ENCODE data around the gene MRS2. TPM values are rescaled to one million over a fixed set of nuclear protein-coding genes. Genes with fewer than 3 reads are reported as not detected.
A peak's percentile ranks its signal among the peaks of the same experiment; 100 is the strongest.

The MRS2 gene, protein sequence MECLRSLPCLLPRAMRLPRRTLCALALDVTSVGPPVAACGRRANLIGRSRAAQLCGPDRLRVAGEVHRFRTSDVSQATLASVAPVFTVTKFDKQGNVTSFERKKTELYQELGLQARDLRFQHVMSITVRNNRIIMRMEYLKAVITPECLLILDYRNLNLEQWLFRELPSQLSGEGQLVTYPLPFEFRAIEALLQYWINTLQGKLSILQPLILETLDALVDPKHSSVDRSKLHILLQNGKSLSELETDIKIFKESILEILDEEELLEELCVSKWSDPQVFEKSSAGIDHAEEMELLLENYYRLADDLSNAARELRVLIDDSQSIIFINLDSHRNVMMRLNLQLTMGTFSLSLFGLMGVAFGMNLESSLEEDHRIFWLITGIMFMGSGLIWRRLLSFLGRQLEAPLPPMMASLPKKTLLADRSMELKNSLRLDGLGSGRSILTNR
- total RNA-seq, result 17.0 TPM
- 15.3 TPM for polyA plus RNA-seq
- long read RNA-seq, donor 1, partial matches to known transcripts, result 0 of 1 reads
- long read RNA-seq, donor 1, other reads (novel, unspliced or antisense), result 0 of 1 reads
- long read RNA-seq, donor 2, result 0 reads
- long read RNA-seq, donor 3, transcript MRS2-203 (11 exons, 3,313 nt), result major isoform, 11 of 11 reads
- long read RNA-seq, donor 3, partial matches to known transcripts, result 0 of 11 reads
- long read RNA-seq, donor 3, other reads (novel, unspliced or antisense), result 0 of 11 reads
- long read RNA-seq, donor 4, partial matches to known transcripts, result 0 of 3 reads
- long read RNA-seq, donor 4, other reads (novel, unspliced or antisense), result 0 of 3 reads
- long read RNA-seq, donor 5, transcript MRS2-203 (11 exons, 3,313 nt), result major isoform, 9 of 14 reads
- long read RNA-seq, donor 5, partial matches to known transcripts, result 5 of 14 reads
- long read RNA-seq, donor 5, other reads (novel, unspliced or antisense), result 0 of 14 reads
- long read RNA-seq, donor 6, partial matches to known transcripts, result 0 of 2 reads
- long read RNA-seq, donor 6, other reads (novel, unspliced or antisense), result 0 of 2 reads
- long read RNA-seq, donor 7, partial matches to known transcripts, result 0 of 4 reads
- long read RNA-seq, donor 7, other reads (novel, unspliced or antisense), result 0 of 4 reads
- long read RNA-seq, donor 8, partial matches to known transcripts, result 0 of 2 reads
- long read RNA-seq, donor 8, other reads (novel, unspliced or antisense), result 0 of 2 reads
- long read RNA-seq, donor 9, partial matches to known transcripts, result 0 of 2 reads
- long read RNA-seq, donor 9, other reads (novel, unspliced or antisense), result 0 of 2 reads
- long read RNA-seq, donor 10, partial matches to known transcripts, result 0 of 3 reads
- long read RNA-seq, donor 10, other reads (novel, unspliced or antisense), result 0 of 3 reads

DNA sequence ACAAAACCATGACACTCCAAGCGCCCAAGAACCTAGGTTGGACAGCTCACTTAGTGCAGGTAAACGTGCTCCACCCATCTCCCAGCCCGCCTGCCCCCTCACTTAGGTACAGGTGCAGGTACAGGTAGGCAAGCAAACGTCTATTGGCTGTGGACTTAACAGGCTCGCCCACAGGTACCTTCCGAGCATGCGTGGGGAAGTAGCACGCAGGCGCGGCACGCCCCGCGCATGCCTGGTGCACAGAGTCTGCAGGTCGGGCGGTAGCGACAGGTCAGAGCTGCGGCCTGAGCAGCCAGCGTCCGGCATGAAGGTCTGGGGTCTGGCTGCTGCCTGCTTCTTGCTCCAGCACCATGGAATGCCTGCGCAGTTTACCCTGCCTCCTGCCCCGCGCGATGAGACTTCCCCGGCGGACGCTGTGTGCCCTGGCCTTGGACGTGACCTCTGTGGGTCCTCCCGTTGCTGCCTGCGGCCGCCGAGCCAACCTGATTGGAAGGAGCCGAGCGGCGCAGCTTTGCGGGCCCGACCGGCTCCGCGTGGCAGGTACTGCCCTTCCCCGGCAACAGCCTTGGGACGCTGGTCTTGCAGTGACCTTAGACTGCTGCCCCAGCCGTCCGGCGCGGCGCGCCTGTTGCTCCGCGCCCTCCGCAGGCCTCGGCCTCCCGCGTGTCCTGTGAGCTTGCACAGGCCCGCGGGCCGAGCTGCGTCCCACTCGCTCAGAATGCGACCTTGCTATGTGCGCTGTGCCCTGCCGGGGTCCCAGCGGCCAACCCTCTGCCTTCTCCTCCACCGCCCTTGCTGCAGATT lies at the start of gene MRS2:
Gene MRS2 (plus strand): TSS at position 240 of the 804 bp plus-strand sequence. CDS start 111 bp downstream, at position 351.
- DNase-seq (ENCODE audit: low read depth in 6 of 9, low spot score in 9 of 9), result peak; percentile 40 to 82 (median 62)
- H3K4me1 ChIP-seq (ENCODE audit: control insufficient read depth in 2 of 2, insufficient read depth in 2 of 2, low read length in 2 of 2), result peaks cover 9 to 10% of the 10 kb centered on the region in 2 donors
- H3K27me3 ChIP-seq (ENCODE audit: control insufficient read depth in 2 of 2, insufficient read depth in 1 of 2, low read length in 1 of 2), result peaks cover 5 to 37% of the 10 kb centered on the region in 2 donors
- H3K9me3 ChIP-seq (ENCODE audit: control insufficient read depth in 2 of 2, insufficient read depth in 1 of 2, low read length in 1 of 2), result no peaks in the 10 kb centered on the region
- under 1% methylated on average over 63 of the region's 63 CpGs for WGBS
- peaks cover 0 to 10% of the 10 kb centered on the region in 2 donors for H3K36me3 ChIP-seq (ENCODE audit: control insufficient read depth in 2 of 2, insufficient read depth in 2 of 2, low read length in 1 of 2)
- H3K4me3 ChIP-seq (ENCODE audit: low read length in 2 of 2), result peak within 1 kb of the TSS; percentile 91 to 97
- peak within 1 kb of the TSS in 1 of 2 donors; percentile 18 for H3K27ac ChIP-seq (ENCODE audit: low read depth in 1 of 2, low read length in 1 of 2)

DNA sequence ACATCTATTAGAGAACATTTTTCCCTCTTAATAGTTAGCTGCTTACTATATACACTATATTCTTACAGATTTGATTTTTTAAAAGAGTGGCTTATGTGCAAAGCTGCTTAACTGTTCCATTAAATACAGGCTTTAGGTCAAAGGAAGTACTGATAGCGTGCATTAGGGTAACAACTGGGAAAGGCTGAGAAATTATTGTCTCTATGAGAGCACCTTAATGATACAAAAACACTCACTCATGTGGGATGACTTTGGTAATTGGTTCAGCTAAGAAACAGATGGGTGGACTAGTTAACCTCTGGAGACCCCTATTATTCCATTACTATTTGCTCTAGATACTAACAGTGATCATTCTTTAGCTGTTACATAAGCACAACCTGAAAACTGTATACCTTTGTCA lies 48.9 kb upstream of the MRS2 start:
- Histone ChIP-seq H3K9me3 (ENCODE audit: control insufficient read depth in 2 of 2, insufficient read depth in 1 of 2, low read length in 1 of 2) (peaks cover 0 to 6% of the 10 kb centered on the region in 2 donors), H3K27me3 (ENCODE audit: control insufficient read depth in 2 of 2, insufficient read depth in 1 of 2, low read length in 1 of 2) (peaks cover 22 to 33% of the 10 kb centered on the region in 2 donors), H3K4me3 (ENCODE audit: low read length in 2 of 2) (no peak overlapping the region), H3K36me3 (ENCODE audit: control insufficient read depth in 2 of 2, insufficient read depth in 2 of 2, low read length in 1 of 2) (no peaks in the 10 kb centered on the region), H3K27ac (ENCODE audit: low read depth in 1 of 2, low read length in 1 of 2) (no peak overlapping the region), H3K4me1 (ENCODE audit: control insufficient read depth in 2 of 2, insufficient read depth in 2 of 2, low read length in 2 of 2) (peaks cover 0 to 9% of the 10 kb centered on the region in 2 donors)
- WGBS, result 95% methylated on average over 1 of the region's 1 CpG
- DNase-seq (ENCODE audit: low read depth in 6 of 9, low spot score in 9 of 9), result no peak

DNA sequence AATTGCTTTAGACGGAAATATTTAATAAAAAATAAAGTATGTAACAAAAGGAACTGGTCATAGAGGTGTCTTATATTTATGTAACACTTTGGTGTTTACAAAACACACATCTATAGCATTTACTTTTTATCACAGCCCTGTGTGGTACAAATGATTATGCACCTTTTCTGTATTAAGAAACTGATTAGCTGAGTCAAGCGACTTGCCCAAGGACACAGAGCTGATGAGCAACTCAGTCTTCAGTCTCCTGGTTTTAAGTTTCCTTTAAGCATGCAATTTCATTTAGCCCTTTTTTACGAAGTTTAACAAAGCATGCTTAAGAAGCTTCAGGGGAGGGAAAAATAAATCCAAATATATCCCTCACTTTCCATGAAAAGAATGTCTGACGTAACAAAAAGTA lies 47.3 kb upstream of the MRS2 start:
- WGBS, result 91% methylated on average over 4 of the region's 4 CpGs

DNA sequence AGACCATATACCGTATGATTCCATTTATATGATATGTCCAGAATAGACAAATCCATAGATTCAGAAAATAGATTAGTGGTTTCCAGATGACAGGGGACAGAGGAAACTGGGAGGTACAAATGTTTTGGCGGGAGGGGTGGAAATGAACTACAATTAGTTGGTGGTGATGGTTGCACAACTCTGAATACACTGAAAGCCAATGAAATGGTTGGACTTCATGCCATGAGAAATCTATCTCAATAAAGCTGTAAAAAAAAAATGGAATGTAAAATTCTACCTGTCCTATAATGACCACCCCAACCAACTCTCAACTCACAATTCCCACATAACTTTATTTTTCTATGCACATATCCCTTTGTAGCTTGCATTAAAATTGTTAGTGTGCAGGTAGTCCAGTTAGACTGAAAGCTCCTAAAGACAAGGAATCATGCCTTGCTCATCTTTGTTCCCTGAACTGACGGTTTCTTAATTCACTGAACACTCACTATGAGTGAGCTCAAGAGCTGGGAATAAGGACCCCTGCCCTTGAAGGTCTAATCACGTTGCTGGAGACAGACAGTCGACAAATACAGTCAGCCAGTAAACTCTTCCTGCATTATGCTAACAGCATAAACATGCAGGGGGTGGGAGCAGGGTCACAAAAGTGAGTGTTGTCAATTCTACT lies 46.3 kb upstream of the MRS2 start:
- peaks cover 5 to 17% of the 10 kb centered on the region in 2 donors for H3K4me1 ChIP-seq (ENCODE audit: control insufficient read depth in 2 of 2, insufficient read depth in 2 of 2, low read length in 2 of 2)
- DNase-seq (ENCODE audit: low read depth in 6 of 9, low spot score in 9 of 9), result no peak
- 93% methylated on average over 5 of the region's 5 CpGs for WGBS
- no peaks in the 10 kb centered on the region for H3K36me3 ChIP-seq (ENCODE audit: control insufficient read depth in 2 of 2, insufficient read depth in 2 of 2, low read length in 1 of 2)
- no peak overlapping the region for H3K27ac ChIP-seq (ENCODE audit: low read depth in 1 of 2, low read length in 1 of 2)
- H3K9me3 ChIP-seq (ENCODE audit: control insufficient read depth in 2 of 2, insufficient read depth in 1 of 2, low read length in 1 of 2), result peaks cover 0 to 13% of the 10 kb centered on the region in 2 donors
- H3K4me3 ChIP-seq (ENCODE audit: low read length in 2 of 2), result no peak overlapping the region
- peaks cover 25 to 39% of the 10 kb centered on the region in 2 donors for H3K27me3 ChIP-seq (ENCODE audit: control insufficient read depth in 2 of 2, insufficient read depth in 1 of 2, low read length in 1 of 2)

More for the DNA sequence above, 47.3 kb upstream of the MRS2 start:
- DNase-seq (ENCODE audit: low read depth in 6 of 9, low spot score in 9 of 9), result no peak
- H3K27me3 ChIP-seq (ENCODE audit: control insufficient read depth in 2 of 2, insufficient read depth in 1 of 2, low read length in 1 of 2), result peaks cover 25 to 42% of the 10 kb centered on the region in 2 donors
- no peak overlapping the region for H3K27ac ChIP-seq (ENCODE audit: low read depth in 1 of 2, low read length in 1 of 2)
- peaks cover 0 to 13% of the 10 kb centered on the region in 2 donors for H3K9me3 ChIP-seq (ENCODE audit: control insufficient read depth in 2 of 2, insufficient read depth in 1 of 2, low read length in 1 of 2)
- peaks cover 5 to 16% of the 10 kb centered on the region in 2 donors for H3K4me1 ChIP-seq (ENCODE audit: control insufficient read depth in 2 of 2, insufficient read depth in 2 of 2, low read length in 2 of 2)
- no peak overlapping the region for H3K4me3 ChIP-seq (ENCODE audit: low read length in 2 of 2)
- no peaks in the 10 kb centered on the region for H3K36me3 ChIP-seq (ENCODE audit: control insufficient read depth in 2 of 2, insufficient read depth in 2 of 2, low read length in 1 of 2)

DNA sequence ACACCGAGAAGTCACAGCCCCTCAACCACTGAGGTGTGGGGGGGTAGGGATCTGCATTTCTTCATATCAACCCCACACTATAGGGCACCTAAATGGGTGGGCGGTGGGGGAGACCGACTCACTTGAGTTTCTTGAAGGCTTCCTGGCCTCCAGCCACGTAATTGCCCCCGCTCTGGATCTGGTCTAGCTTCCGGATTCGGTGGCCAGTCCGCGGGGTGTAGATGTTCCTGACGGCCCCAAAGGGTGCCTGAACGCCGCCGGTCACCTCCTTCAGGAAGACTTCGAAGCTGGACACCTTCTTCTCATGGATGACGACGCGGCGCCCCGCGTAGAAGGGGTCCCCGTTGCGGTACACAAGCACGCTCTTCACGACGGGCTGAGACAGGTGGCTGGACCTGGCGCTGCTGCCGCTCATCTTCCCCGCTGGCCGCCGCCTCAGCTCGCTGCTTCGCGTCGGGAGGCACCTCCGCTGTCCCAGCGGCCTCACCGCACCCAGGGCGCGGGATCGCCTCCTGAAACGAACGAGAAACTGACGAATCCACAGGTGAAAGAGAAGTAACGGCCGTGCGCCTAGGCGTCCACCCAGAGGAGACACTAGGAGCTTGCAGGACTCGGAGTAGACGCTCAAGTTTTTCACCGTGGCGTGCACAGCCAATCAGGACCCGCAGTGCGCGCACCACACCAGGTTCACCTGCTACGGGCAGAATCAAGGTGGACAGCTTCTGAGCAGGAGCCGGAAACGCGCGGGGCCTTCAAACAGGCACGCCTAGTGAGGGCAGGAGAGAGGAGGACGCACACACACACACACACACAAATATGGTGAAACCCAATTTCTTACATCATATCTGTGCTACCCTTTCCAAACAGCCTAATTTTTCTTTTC lies 45.2 kb upstream of the MRS2 start, which contains the start of gene DCDC2:
Gene DCDC2 (minus strand): TSS at position 724 of the 883 bp plus-strand sequence. CDS start 309 bp downstream, at position 415.
- Histone ChIP-seq H3K36me3 (ENCODE audit: control insufficient read depth in 2 of 2, insufficient read depth in 2 of 2, low read length in 1 of 2) (no peaks in the 10 kb centered on the region), H3K9me3 (ENCODE audit: control insufficient read depth in 2 of 2, insufficient read depth in 1 of 2, low read length in 1 of 2) (peaks cover 0 to 13% of the 10 kb centered on the region in 2 donors), H3K4me3 (ENCODE audit: low read length in 2 of 2) (peak within 1 kb of the TSS; percentile 3 to 27), H3K27ac (ENCODE audit: low read depth in 1 of 2, low read length in 1 of 2) (no peak within 1 kb of the TSS), H3K27me3 (ENCODE audit: control insufficient read depth in 2 of 2, insufficient read depth in 1 of 2, low read length in 1 of 2) (peaks cover 25 to 39% of the 10 kb centered on the region in 2 donors), H3K4me1 (ENCODE audit: control insufficient read depth in 2 of 2, insufficient read depth in 2 of 2, low read length in 2 of 2) (peaks cover 5 to 17% of the 10 kb centered on the region in 2 donors)
- 16% methylated on average over 61 of the region's 61 CpGs for WGBS
- peak in 6 of 9 donors; percentile 9 to 47 (median 17) for DNase-seq (ENCODE audit: low read depth in 6 of 9, low spot score in 9 of 9)

DNA sequence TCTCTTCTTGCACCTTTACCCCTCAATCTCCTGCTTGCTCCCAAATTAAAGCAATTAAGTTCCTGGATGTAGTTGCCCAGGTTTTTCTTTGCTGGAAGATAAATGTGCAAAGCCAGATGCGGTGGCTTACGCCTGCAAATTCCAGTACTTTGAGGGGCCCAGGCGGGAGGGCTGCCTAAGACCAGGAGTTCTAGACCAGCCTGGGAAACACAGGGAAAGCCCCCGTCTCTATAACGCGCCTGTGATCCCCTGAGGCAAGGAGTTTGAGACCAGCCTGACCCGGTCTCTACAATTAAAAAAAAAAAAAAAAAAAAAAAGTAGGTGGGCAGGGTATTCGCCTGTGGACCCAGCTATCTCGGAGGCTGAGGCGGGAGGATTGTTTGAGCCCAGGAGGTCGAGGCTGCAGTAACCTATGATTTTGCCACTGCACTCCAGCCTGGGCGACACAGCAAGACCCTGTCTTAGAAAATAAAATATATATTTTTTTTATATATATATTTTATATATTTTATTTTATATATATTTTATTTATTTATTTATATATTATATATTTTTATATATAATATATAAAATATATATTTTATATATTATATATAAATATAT lies 44.4 kb upstream of the MRS2 start:
- Histone ChIP-seq H3K4me3 (ENCODE audit: low read length in 2 of 2) (no peak overlapping the region), H3K36me3 (ENCODE audit: control insufficient read depth in 2 of 2, insufficient read depth in 2 of 2, low read length in 1 of 2) (no peaks in the 10 kb centered on the region), H3K27ac (ENCODE audit: low read depth in 1 of 2, low read length in 1 of 2) (no peak overlapping the region), H3K27me3 (ENCODE audit: control insufficient read depth in 2 of 2, insufficient read depth in 1 of 2, low read length in 1 of 2) (peaks cover 22 to 39% of the 10 kb centered on the region in 2 donors), H3K9me3 (ENCODE audit: control insufficient read depth in 2 of 2, insufficient read depth in 1 of 2, low read length in 1 of 2) (peaks cover 0 to 13% of the 10 kb centered on the region in 2 donors), H3K4me1 (ENCODE audit: control insufficient read depth in 2 of 2, insufficient read depth in 2 of 2, low read length in 2 of 2) (peaks cover 5 to 17% of the 10 kb centered on the region in 2 donors)
- no peak for DNase-seq (ENCODE audit: low read depth in 6 of 9, low spot score in 9 of 9)
- WGBS, result 58% methylated on average over 12 of the region's 12 CpGs

Data from thymus (tissue), 14 donors.